Measurements from ENCODE around the gene ACACB.

DNA sequence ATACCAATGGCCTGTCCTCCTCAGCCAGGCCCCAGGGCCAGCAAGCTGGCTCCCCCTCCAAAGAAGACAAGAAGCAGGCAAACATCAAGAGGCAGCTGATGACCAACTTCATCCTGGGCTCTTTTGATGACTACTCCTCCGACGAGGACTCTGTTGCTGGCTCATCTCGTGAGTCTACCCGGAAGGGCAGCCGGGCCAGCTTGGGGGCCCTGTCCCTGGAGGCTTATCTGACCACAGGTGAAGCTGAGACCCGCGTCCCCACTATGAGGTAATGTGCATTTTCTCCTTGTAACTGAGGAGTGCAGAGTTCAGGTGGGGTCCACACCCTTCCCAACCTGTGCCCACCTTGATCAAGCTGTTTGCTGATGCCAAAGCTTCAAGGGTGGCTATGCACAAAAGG lies 23.4 kb downstream of the ACACB start:
- TF ChIP-seq, protein P1, sequence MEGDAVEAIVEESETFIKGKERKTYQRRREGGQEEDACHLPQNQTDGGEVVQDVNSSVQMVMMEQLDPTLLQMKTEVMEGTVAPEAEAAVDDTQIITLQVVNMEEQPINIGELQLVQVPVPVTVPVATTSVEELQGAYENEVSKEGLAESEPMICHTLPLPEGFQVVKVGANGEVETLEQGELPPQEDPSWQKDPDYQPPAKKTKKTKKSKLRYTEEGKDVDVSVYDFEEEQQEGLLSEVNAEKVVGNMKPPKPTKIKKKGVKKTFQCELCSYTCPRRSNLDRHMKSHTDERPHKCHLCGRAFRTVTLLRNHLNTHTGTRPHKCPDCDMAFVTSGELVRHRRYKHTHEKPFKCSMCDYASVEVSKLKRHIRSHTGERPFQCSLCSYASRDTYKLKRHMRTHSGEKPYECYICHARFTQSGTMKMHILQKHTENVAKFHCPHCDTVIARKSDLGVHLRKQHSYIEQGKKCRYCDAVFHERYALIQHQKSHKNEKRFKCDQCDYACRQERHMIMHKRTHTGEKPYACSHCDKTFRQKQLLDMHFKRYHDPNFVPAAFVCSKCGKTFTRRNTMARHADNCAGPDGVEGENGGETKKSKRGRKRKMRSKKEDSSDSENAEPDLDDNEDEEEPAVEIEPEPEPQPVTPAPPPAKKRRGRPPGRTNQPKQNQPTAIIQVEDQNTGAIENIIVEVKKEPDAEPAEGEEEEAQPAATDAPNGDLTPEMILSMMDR (IDR thresholded peaks at IDR 0.05): no peak
- TF ChIP-seq, protein P2, sequence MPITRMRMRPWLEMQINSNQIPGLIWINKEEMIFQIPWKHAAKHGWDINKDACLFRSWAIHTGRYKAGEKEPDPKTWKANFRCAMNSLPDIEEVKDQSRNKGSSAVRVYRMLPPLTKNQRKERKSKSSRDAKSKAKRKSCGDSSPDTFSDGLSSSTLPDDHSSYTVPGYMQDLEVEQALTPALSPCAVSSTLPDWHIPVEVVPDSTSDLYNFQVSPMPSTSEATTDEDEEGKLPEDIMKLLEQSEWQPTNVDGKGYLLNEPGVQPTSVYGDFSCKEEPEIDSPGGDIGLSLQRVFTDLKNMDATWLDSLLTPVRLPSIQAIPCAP (CRISPR knock-in tag; IDR thresholded peaks at IDR 0.05): no peak
- TF ChIP-seq SMAD4 (CRISPR knock-in tag; IDR thresholded peaks at IDR 0.05) (no peak), TCF7 (CRISPR knock-in tag; IDR thresholded peaks at IDR 0.05; ENCODE audit: low read depth) (no peak), NR2C2 (CRISPR knock-in tag; IDR thresholded peaks at IDR 0.05) (no peak), SP1 (CRISPR knock-in tag; conservative IDR thresholded peaks at IDR 0.05) (no peak)
- TF ChIP-seq, protein P3, sequence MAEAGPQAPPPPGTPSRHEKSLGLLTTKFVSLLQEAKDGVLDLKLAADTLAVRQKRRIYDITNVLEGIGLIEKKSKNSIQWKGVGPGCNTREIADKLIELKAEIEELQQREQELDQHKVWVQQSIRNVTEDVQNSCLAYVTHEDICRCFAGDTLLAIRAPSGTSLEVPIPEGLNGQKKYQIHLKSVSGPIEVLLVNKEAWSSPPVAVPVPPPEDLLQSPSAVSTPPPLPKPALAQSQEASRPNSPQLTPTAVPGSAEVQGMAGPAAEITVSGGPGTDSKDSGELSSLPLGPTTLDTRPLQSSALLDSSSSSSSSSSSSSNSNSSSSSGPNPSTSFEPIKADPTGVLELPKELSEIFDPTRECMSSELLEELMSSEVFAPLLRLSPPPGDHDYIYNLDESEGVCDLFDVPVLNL (CRISPR knock-in tag; IDR thresholded peaks at IDR 0.05; ENCODE audit: borderline replicate concordance, low read depth): no peak
- TF ChIP-seq, protein P4, sequence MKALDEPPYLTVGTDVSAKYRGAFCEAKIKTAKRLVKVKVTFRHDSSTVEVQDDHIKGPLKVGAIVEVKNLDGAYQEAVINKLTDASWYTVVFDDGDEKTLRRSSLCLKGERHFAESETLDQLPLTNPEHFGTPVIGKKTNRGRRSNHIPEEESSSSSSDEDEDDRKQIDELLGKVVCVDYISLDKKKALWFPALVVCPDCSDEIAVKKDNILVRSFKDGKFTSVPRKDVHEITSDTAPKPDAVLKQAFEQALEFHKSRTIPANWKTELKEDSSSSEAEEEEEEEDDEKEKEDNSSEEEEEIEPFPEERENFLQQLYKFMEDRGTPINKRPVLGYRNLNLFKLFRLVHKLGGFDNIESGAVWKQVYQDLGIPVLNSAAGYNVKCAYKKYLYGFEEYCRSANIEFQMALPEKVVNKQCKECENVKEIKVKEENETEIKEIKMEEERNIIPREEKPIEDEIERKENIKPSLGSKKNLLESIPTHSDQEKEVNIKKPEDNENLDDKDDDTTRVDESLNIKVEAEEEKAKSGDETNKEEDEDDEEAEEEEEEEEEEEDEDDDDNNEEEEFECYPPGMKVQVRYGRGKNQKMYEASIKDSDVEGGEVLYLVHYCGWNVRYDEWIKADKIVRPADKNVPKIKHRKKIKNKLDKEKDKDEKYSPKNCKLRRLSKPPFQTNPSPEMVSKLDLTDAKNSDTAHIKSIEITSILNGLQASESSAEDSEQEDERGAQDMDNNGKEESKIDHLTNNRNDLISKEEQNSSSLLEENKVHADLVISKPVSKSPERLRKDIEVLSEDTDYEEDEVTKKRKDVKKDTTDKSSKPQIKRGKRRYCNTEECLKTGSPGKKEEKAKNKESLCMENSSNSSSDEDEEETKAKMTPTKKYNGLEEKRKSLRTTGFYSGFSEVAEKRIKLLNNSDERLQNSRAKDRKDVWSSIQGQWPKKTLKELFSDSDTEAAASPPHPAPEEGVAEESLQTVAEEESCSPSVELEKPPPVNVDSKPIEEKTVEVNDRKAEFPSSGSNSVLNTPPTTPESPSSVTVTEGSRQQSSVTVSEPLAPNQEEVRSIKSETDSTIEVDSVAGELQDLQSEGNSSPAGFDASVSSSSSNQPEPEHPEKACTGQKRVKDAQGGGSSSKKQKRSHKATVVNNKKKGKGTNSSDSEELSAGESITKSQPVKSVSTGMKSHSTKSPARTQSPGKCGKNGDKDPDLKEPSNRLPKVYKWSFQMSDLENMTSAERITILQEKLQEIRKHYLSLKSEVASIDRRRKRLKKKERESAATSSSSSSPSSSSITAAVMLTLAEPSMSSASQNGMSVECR (CRISPR knock-in tag; IDR thresholded peaks at IDR 0.05; ENCODE audit: borderline replicate concordance): no peak
- TF ChIP-seq, protein P5, sequence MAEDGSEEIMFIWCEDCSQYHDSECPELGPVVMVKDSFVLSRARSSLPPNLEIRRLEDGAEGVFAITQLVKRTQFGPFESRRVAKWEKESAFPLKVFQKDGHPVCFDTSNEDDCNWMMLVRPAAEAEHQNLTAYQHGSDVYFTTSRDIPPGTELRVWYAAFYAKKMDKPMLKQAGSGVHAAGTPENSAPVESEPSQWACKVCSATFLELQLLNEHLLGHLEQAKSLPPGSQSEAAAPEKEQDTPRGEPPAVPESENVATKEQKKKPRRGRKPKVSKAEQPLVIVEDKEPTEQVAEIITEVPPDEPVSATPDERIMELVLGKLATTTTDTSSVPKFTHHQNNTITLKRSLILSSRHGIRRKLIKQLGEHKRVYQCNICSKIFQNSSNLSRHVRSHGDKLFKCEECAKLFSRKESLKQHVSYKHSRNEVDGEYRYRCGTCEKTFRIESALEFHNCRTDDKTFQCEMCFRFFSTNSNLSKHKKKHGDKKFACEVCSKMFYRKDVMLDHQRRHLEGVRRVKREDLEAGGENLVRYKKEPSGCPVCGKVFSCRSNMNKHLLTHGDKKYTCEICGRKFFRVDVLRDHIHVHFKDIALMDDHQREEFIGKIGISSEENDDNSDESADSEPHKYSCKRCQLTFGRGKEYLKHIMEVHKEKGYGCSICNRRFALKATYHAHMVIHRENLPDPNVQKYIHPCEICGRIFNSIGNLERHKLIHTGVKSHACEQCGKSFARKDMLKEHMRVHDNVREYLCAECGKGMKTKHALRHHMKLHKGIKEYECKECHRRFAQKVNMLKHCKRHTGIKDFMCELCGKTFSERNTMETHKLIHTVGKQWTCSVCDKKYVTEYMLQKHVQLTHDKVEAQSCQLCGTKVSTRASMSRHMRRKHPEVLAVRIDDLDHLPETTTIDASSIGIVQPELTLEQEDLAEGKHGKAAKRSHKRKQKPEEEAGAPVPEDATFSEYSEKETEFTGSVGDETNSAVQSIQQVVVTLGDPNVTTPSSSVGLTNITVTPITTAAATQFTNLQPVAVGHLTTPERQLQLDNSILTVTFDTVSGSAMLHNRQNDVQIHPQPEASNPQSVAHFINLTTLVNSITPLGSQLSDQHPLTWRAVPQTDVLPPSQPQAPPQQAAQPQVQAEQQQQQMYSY (CRISPR knock-in tag; IDR thresholded peaks at IDR 0.05): no peak
